Testis (tissue), 2 donors: Measurements from ENCODE around the gene PSMA4.

Source experiments
- POLR2A ChIP-seq: fragments of 450-650 bp; IDR thresholded peaks from one replicate; pipeline ENCODE4 v1.6.1; 2017; ENCODE audit warnings: antibody characterized with exemption, mild to moderate bottlenecking, moderate library complexity
- TF ChIP-seq, protein P1 (sequence below), 3 experiments: fragments of 450-650 bp in 2 of 3; fragments of 200-600 bp in 1 of 3; sonication (generic) in 1 of 3; IDR thresholded peaks; one replicate each; pipeline ENCODE4 v1.5.1; 2016 to 2019; ENCODE audit warnings: antibody characterized with exemption in 3 of 3, mild to moderate bottlenecking in 2 of 3, moderate library complexity in 1 of 3

DNA sequence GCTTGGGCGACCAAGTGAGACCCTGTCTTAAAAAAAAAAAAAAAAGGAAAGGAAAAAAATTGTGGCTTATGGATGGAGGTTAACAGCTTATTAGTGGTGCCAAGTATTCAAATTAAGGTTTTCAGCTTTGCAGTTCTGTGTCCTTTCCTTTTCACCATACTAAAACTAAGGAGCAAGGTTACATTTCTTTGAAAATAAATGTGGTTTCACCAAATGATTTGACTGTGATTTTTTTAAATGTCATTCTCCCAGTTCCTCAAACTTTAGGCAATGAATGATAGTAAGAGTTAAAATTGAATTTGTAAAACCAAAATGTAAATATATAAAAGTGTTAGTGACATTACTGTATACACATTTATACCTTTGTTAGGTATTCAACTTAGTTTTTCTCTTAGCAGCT is 34.7 kb downstream of the PSMA4 start:
- TF ChIP-seq, protein P1, sequence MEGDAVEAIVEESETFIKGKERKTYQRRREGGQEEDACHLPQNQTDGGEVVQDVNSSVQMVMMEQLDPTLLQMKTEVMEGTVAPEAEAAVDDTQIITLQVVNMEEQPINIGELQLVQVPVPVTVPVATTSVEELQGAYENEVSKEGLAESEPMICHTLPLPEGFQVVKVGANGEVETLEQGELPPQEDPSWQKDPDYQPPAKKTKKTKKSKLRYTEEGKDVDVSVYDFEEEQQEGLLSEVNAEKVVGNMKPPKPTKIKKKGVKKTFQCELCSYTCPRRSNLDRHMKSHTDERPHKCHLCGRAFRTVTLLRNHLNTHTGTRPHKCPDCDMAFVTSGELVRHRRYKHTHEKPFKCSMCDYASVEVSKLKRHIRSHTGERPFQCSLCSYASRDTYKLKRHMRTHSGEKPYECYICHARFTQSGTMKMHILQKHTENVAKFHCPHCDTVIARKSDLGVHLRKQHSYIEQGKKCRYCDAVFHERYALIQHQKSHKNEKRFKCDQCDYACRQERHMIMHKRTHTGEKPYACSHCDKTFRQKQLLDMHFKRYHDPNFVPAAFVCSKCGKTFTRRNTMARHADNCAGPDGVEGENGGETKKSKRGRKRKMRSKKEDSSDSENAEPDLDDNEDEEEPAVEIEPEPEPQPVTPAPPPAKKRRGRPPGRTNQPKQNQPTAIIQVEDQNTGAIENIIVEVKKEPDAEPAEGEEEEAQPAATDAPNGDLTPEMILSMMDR (IDR thresholded peaks at IDR 0.05) = no peak
- TF ChIP-seq POLR2A = no peak
